Sigmoid colon (tissue), 7 donors: ENCODE results near the gene NAA16. TPM values are rescaled to one million over a fixed set of nuclear protein-coding genes. Genes with fewer than 3 reads are reported as not detected.

Experiments
- DNase-seq: peaks from one replicate; pipeline ENCODE4 v3.0.0-alpha.2; 2019
- H3K27ac ChIP-seq, 4 donors: fragments of 200-600 bp; sonication (generic); one replicate each; pipeline ENCODE4 v1.5.1; 2016 to 2019; ENCODE audit warnings: mild to moderate bottlenecking in 1 of 4
- H3K27me3 ChIP-seq, 3 donors: fragments of 200-600 bp; sonication (generic); one replicate each; pipeline ENCODE4 v1.5.1; 2019; ENCODE audit warnings: mild to moderate bottlenecking in 1 of 3
- H3K36me3 ChIP-seq, 4 donors: fragments of 200-600 bp; sonication (generic); one replicate each; pipeline ENCODE4 v1.5.1; 2016 to 2019
- H3K4me1 ChIP-seq, 4 donors: fragments of 200-600 bp; sonication (generic); one replicate each; pipeline ENCODE4 v1.5.1; 2017 to 2019
- H3K4me3 ChIP-seq, 4 donors: fragments of 200-600 bp; sonication (generic); one replicate each; pipeline ENCODE4 v1.5.1; 2017 to 2019; ENCODE audit warnings: mild to moderate bottlenecking in 2 of 4, moderate library complexity in 1 of 4
- H3K9me3 ChIP-seq, 4 donors: fragments of 200-600 bp in 3 of 4; sonication (generic) in 3 of 4; one replicate each; pipeline versions ENCODE4 v1.5.1 to v1.6.1; 2013 to 2019
- CTCF ChIP-seq, 4 experiments: fragments of 450-650 bp in 3 of 4; fragments of 200-600 bp in 1 of 4; IDR thresholded peaks; one replicate each; pipeline ENCODE4 v1.5.1; 2016 to 2019; ENCODE audit warnings: antibody characterized with exemption in 4 of 4, mild to moderate bottlenecking in 3 of 4, moderate library complexity in 2 of 4
- EP300 ChIP-seq, 4 donors: sonication (generic); formaldehyde crosslinking; IDR thresholded peaks; one replicate each; pipeline ENCODE4 v1.6.1; 2017; ENCODE audit warnings: antibody characterized with exemption in 4 of 4
- POLR2A ChIP-seq, 2 donors: fragments of 450-650 bp; IDR thresholded peaks; one replicate each; pipeline ENCODE4 v1.6.1; 2016; ENCODE audit warnings: antibody characterized with exemption in 2 of 2, mild to moderate bottlenecking in 2 of 2, moderate library complexity in 2 of 2
- POLR2AphosphoS5 ChIP-seq, 4 donors: sonication (generic); formaldehyde crosslinking; IDR thresholded peaks; one replicate each; pipeline ENCODE4 v1.6.1; 2017; ENCODE audit warnings: antibody characterized with exemption in 4 of 4
- WGBS, 2 donors: extraction: QIAGEN DNeasy Blood & Tissue Kit; methylation state at CpG; one replicate each; pipeline ENCODE4 v1.1.7; 2013; 5-methylcytosine and 5-hydroxymethylcytosine counted together
- intact Hi-C: fragments of 100-400 bp; cut with DNase I; formaldehyde crosslinking; loops from one replicate; pipeline ENCODE4 v1.15.1; 2023
- polyA plus RNA-seq, 3 donors: library from polyadenylated mRNA; stranded (reverse); fragments of 200-250 nt; gene quantifications; one replicate each; pipeline ENCODE4 v1.2.3, GENCODE V29; 2013
- total RNA-seq, 4 donors: library from RNA; depleted of rRNA; stranded (reverse); fragments of >200 nt; gene quantifications; one replicate each; pipeline ENCODE4 v1.1.0, GENCODE V29; 2016
- donor health status: healthy with polysubstance abuse.
- donor health status: Bipolar disorder and iron deficiency.
- donor health status: healthy.

The NAA16 gene
- total RNA-seq = 10 to 100 TPM; 15.2 to 24.4 (median 18.1) TPM
- 1 to 10 TPM; 2.5 to 6.6 (median 6.0) TPM for polyA plus RNA-seq

GRCh38 chr13:41310963-41311405 is at the start of gene NAA16:
NAA16 (plus strand) TSS chr13:41311267; CDS start chr13:41311529, 262 bp downstream.
- Histone ChIP-seq H3K9me3 (no peaks in the 10 kb centered on the region), H3K27me3 (no peaks in the 10 kb centered on the region), H3K27ac (peak within 1 kb of the TSS; percentile 93 to 96 (median 94)), H3K4me1 (peaks cover 0 to 45% (median 28%) of the 10 kb centered on the region in 4 donors), H3K36me3 (no peaks in the 10 kb centered on the region), H3K4me3 (peak within 1 kb of the TSS; percentile 72 to 98 (median 87))
- TF ChIP-seq CTCF (IDR thresholded peaks at IDR 0.05) = no peak
- peak; percentile 51 to 67 for TF ChIP-seq POLR2A (IDR thresholded peaks at IDR 0.05)
- no peak for TF ChIP-seq EP300 (IDR thresholded peaks at IDR 0.05)
- TF ChIP-seq POLR2AphosphoS5 (IDR thresholded peaks at IDR 0.05) = peak; percentile 85 to 95 (median 92)
- WGBS, 2 donors = 1% methylated on average over 32 of the region's 32 CpGs
- peak; percentile 95 for DNase-seq
- intact Hi-C loops = loop anchor here (1.0 to 5.0 kb wide), 2 partner anchors 48 to 249 kb away; partner anchors contain the start of genes MTRF1 and WBP4

DNA sequence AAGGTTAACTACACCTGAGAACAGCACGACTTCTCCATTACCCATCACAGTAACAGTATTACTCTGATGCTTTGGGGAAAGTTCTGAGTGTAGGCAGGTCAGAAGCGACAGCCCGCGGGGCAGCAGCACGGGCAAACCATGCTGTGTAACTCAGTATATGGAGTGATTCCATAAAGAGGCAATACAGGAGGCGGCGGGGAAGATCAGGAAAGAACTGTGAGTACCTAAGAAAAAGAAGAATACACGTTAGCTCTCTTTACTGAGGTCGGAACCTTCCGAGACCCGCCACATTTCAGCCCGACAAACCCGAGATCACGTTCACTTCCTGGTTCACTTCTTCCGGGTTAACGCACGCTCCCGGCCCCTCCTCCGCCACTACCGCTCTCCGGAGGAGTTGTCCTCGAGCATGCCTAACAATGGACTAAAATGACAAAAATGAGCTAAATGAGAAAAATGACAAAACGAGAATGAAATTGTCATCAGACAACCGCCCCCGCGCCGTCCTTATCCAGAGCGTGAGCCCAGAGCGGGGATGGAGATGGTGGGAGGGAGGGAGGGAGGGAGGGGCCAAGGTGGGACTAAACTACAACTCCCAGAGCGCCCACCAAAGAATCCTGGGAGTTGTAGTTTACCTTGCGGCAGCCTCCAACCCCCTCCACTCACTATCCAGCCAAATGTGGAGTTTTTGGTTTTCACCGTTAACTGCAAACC is 47.7 kb upstream of the NAA16 start, which contains the start of gene MTRF1:
TSS of gene MTRF1 (minus strand) at position 316 of the 711 bp plus-strand sequence. CDS start 2,669 bp downstream, outside the sequence.
- intact Hi-C loops = loop anchor here (1.0 to 5.0 kb wide), 3 partner anchors 48 to 131 kb away; partner anchors contain the start of genes KBTBD6 and NAA16
- Histone ChIP-seq H3K27ac (peak within 1 kb of the TSS; percentile 62 to 85 (median 84)), H3K36me3 (peaks cover 0 to 27% (median 3%) of the 10 kb centered on the region in 4 donors), H3K4me1 (peaks cover 0 to 8% (median 5%) of the 10 kb centered on the region in 4 donors), H3K9me3 (no peaks in the 10 kb centered on the region), H3K27me3 (no peaks in the 10 kb centered on the region), H3K4me3 (peak within 1 kb of the TSS; percentile 44 to 65 (median 64))
- WGBS, 2 donors = 0% methylated on average over 32 of the region's 32 CpGs
- TF ChIP-seq POLR2AphosphoS5 (IDR thresholded peaks at IDR 0.05) (peak in 2 of 4 donors; percentile 45 to 51), POLR2A (IDR thresholded peaks at IDR 0.05) (no peak)
- peak; percentile 85 for DNase-seq

GRCh38 chr13:41267106-41267505 is 44.0 kb upstream of the NAA16 start:
- Histone ChIP-seq H3K27me3 (no peaks in the 10 kb centered on the region), H3K9me3 (no peaks in the 10 kb centered on the region), H3K36me3 (peaks cover 0 to 1% (median 0%) of the 10 kb centered on the region in 4 donors), H3K27ac (no peak overlapping the region), H3K4me3 (no peak overlapping the region), H3K4me1 (peaks cover 0 to 8% (median 5%) of the 10 kb centered on the region in 4 donors)
- no peak for DNase-seq
- intact Hi-C loops = no loop called here
- TF ChIP-seq CTCF (IDR thresholded peaks at IDR 0.05) (no peak), POLR2A (IDR thresholded peaks at IDR 0.05) (no peak), POLR2AphosphoS5 (IDR thresholded peaks at IDR 0.05) (no peak), EP300 (IDR thresholded peaks at IDR 0.05) (no peak)

- H3K36me3 ChIP-seq = no peaks in the 10 kb centered on the region
- H3K27me3 ChIP-seq = no peaks in the 10 kb centered on the region
- WGBS, 2 donors = 9 to 37% methylated on average over 1 of the region's 1 CpG
- H3K4me1 ChIP-seq = no peaks in the 10 kb centered on the region
- TF ChIP-seq EP300 (IDR thresholded peaks at IDR 0.05) (no peak), CTCF (IDR thresholded peaks at IDR 0.05) (no peak), POLR2AphosphoS5 (IDR thresholded peaks at IDR 0.05) (no peak), POLR2A (IDR thresholded peaks at IDR 0.05) (no peak)
- no peak for DNase-seq
- no peaks in the 10 kb centered on the region for H3K9me3 ChIP-seq
- no peak overlapping the region for H3K4me3 ChIP-seq
- intact Hi-C loops = no loop called here
- H3K27ac ChIP-seq = no peak overlapping the region
Observed at GRCh38 chr13:41268764-41269163, 42.3 kb upstream of the NAA16 start.
